PC-9 (cell line): ENCODE results near the gene SI. TPM values are rescaled to one million over a fixed set of nuclear protein-coding genes. Genes with fewer than 3 reads are reported as not detected.

Experiments
- total RNA-seq: library from RNA; stranded (reverse); gene quantifications from 2 replicates; pipeline ENCODE4 v1.2.3, GENCODE V29; 2021

SI gene
- total RNA-seq, 1 experiment from 2014 or later = not detected

Other genes starting within 250 kb of the SI start
- not detected in 2 replicates for gene SLITRK3, start 117.9 kb upstream of the SI start, total RNA-seq